HuH-7 (cell line): ENCODE results near the gene RSBN1.
A peak's percentile ranks its signal among the peaks of the same experiment; 100 is the strongest.
"Not testable (repeated sequence)": the region's sequence is repeated elsewhere in the genome, so short reads cannot be mapped to it uniquely, and the experiment has no call there.

ENCODE experiments used
- DNase-seq: peaks from one replicate; pipeline ENCODE4 v3.0.0; 2011; ENCODE audit warnings: low spot score

The RSBN1 gene

DNA sequence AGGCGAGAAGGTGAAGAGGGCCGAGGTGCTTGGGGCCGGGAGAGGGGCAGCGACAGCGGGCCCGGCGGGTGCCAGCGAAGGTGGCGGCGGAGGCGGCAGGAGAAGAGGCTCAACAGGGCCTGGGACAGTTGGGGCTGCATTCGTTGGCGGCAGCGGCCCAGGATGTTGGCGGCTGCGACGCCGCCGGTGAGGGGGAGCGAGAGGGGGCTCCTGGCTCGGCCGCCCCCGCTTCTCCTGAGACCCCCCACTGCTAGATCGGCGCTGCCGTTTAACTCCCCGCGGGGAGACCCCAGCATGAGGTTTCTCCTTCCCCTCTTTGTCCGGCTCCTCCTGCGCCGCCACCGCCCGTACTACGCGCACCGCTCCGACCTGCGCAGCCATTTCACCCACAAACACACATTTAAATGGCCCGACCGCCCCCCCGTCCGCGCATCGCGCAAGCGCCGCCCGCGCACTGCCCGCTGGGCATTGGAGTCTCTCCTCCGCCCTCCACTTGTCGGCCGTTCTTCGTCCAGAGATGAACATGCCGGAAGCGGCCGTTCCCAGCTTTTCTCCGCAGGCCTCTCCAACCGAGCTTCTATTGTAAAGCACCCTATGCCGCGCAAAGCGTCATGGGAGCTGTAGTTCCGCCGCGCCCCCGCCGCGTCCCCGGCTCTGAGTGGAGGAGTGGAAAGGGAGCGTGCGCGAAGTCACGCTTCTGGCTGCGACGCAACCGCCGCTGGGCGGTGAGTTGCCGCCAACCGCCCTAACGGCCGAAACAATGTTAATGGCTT is at the start of gene RSBN1:
TSS of gene RSBN1 (minus strand) at position 589 of the 773 bp plus-strand sequence. CDS start at position 525, 64 bp downstream.
- DNase-seq: peak; percentile 85

DNA sequence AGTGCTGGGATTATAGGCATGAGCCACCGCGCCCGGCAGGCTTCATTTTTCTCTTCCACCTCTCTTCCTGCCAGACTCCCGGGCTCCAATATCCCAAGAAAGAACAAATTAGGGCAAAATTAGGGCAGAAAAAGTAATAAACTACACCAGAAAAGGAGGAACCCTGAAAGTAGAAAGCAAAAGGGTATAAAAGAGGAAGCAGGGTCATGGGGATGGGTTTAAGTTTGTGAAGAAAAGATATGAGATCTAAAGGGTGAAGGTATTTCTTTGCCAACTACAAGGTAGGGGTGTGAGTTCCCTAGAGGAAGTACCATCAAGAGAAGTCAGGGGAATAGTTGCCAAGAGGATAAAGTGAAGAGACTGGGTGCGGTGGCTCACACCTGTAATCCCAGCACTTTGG is 49.4 kb upstream of the RSBN1 start:
- no peak for DNase-seq

DNA sequence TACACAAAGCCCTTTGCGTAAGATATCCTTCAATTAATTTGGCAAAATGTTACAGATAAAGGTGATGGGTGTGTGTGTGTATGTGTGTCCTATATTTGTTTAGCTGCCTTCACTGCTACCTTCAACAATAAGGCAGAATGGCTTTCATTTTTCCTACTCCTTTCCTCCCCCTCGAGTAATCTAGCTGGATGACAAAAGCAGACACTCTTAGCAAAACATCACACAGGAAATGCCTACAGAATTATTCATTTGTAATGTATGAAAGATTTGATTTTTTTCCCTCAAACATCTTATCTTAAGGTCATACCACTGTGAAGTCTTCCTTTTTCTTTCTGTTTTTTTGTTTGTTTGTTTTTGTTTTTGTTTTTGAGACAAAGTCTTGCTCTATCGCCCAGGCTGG is 48.6 kb upstream of the RSBN1 start:
- no peak for DNase-seq

DNA sequence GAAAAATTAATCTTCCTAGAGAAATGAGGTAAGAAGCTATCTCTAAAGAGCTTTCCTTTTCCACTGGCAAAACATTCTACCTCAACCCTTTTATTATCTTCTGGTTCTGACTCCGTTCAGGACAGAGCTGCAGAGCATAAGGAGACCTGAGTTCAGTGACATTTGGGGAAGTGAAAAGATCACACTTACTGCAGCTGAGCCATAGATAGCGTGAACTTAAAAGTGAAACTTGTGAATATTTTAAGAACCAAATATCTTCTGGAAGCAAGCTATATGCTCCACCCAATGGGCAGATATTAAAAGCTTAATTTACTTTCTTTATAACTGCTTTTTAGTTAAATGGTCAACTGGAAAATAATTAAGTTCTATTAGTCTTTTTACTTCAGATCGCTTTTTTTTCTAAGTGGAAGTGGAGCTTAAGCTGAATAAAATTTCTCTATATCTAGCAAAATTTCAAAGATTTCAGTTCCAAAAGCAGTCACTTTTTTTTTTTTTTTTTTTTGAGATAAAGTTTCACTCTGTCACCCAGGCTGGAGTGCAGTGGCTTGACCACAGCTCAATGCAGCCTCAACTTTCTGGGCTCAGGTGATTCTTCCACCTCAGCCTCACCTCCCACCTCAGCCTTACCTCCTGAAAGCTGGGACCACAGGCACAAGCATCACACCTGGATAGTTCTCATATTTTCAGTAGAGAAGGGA is 47.4 kb upstream of the RSBN1 start:
- no peak for DNase-seq

DNA sequence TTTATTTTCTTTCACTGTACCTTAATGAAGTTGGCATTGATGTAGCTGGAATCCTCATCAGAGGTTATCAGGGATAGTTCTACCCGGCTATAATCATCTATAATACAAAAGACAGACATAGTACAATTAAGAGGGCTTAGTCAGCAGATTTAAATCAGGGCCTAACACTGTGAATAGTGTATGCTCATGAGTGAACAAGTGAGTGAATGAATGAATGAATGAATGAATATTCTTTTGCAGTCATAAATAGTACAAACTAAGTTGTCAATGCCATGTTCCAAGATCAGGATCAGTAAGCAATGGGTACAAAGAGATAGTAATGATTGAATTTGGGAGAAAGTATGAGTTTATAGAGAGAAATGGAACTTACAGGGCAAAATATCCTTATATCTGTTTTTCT is 46.7 kb upstream of the RSBN1 start:
- no peak for DNase-seq

DNA sequence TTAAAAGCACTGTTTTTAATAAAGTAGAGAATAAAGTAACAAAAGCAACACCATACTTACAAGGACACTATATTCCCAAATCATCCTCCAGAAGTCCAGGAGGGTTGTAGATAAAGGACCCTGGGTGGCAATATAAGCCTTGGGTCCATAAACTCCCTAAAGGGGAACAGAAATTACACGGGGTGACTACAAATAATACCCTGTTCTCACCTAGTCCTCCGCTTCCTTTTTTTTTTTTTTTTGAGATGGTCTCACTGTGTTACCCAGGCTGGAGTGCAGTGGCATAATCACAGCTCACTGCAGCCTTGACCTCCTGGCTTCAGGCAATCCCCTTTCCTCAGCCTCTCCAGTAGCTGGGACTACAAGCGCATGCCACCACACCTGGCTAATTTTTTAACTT is 46.1 kb upstream of the RSBN1 start:
- DNase-seq: no peak

DNA sequence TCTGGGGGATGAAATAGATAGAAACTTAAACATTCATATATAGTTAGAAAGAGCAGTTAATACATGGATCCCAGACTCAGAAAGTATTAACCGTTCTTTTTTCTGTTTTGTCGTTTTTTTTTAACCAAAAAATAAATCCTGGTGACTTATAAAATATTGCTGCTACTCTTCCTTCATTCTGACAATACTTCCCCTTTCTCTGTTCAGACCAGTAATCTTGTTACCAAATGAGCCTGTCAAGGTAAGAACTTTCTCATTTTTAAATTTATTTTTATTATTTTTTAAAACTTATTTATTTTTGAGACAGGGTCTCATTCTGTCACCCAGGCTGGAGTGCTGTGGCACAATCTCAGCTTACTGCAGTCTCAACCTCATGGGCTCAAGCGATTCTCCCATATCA is 45.5 kb upstream of the RSBN1 start:
- no peak for DNase-seq

DNA sequence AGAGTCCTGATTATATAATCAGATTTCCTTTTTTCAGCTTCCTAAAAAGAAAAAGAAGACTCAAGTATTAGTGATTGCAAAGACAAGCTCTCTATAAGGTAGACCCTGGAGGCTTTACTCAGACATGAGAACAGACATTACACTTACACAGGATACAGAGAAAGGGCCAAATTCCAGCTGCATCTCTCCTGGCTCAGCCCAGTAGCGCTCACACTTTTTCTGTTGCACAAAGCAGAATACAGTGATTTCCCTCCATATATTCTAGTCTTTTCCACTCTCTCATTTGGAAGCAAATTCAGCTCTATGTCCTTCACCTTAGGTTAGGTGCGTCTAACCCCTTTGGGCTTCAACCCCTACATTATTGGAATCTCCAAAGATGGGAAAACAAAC is 44.1 kb upstream of the RSBN1 start:
- DNase-seq: no peak

DNA sequence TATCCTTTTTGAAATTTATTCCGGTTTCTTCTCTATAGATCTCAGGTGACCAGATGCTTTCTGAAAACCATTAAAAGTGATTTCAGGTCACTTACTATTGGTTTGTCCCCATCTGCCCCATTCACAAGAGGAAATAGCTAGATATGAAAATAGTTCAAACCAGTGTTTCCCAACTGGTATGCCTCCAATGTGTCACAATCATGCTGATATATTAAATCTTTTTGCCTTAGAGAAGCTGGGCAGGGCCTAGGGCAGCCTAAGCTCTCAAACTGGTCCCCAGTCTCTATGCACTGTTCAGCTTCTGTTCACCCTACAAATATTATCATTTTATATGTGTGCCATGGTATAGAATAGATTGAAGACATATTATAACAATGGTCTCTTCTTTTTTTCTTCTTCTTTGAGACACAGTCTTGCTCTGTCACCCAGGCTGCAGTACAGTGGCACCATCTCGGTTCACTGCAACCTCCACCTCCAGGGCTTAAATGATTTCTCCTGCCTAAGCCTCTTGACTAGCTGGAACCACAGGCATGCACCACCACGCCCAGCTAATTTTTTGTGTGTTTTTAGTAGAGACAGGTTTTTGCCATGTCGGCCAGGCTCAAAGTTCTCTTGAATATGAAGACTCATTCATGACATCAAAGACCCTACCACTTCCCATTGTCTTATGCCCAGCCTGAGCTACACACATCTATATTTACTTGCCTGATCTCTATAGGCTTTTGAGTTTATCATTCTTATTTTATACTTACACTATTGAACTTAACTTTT is 43.5 kb upstream of the RSBN1 start:
- no peak for DNase-seq

DNA sequence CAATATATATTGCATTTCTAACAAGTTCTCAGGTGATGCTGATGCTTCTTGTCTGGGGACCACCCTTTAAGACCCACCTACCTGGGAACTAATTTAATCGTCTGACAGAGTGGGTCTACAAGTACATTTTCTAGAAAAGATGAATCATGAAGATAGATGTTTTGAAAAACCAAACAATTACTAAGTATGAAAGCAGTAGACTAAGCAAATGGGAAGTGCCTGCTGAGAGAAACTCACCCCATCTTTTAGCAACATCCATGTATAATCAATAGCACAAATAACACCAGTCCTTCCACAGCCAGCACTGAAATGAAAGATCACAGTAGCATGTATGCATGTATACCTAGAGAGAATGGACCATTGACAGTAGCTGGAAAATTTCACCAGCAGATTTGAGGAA is 42.0 kb upstream of the RSBN1 start:
- no peak for DNase-seq

DNA sequence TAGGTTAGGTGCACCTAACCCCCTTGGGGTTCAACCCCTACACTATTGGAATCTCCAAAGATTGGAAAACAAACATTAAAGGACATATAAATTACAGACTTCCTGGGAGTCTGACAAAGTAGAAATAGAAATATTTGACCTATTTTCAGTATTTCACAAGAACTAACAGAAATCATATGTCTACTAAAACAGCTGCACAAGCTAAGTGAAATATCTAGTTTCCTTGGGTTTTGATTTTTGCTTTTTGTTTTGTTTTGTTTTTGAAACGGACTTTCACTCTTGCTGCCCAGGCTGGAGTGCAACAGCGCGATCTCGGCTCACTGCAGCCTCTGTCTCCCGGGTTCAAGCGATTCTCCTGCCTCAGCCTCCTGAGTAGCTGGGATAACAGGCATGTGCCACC is 40.4 kb upstream of the RSBN1 start:
- DNase-seq: not testable (repeated sequence)

DNA sequence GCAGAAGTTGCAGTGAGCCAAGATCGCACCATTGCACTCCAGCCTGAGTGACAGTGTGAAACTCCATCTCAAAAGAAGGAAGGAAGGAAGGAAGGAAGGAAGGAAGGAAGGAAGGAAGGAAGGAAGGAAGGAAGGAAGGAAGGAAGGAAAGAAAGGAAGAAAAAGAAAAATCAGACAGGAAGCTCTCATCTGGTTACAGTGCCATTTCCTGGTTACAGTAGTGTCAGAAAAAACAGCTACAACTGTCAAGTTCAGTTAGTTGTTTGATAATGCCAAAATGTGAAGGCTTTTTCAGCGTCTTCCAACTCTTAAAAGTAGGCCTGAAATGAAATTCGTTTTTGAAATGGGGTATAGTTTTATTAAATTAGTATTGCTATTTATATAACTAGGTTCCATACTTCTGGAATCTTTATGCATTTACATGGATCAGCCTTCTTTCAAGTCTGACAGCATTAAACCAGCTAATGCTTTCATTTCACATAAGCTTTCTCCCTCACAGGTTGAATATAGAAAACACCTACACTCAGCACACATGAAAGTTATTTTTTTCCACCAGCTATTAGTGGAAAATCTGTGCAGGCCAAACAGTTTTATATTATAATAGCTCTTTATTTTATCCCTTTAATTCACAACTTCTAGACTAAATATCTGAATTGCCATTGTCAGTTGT is 38.0 kb upstream of the RSBN1 start:
- no peak for DNase-seq

DNA sequence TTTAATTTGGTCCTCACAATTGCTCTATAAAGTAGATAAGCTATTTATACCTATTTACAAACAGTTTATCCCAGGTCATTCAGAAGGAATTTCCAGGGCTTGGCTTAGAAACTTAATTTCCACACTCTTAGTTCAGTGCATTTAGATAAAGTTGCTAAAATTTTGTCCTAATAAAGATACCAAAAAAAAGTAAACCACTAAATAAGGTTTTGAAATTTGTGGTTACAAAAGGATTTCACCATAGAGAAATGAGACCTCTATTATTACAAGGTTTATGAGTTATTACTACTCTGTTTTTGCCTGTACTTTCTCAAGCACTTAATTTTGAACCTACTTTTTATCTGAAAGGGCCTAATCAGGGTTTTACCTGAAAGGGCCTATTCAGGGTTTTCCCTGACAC is 36.8 kb upstream of the RSBN1 start:
- DNase-seq: no peak

DNA sequence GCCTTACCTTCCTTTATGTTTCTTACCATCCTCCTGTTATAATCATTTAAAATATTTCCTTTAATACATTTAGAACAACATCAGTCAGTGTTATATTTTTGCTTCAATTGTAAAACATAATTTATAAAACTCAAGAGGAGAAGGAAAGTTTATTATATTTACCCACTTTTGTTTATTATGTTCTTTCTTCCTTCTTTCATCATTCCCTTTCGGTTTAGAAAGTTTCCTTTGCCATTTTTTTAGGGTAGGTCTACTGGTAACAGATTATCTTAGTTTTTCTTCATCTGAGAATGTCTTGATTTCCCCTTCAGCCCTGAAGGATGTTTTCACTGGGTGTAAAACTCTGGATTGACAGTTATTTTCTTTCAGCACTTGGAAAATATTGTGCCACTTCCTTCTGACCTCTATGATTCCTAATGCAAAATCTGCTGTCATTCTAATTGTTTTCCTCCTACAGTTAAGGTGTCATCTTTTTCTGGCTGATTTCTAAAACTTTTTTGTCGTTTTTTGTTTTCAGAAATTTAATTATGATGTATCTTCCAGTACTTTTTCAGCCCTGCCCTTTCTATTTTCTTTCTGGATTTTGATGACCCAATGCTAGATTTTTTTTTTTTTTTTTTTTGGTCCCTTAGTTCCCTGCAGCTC is 34.2 kb upstream of the RSBN1 start:
- DNase-seq: no peak

DNA sequence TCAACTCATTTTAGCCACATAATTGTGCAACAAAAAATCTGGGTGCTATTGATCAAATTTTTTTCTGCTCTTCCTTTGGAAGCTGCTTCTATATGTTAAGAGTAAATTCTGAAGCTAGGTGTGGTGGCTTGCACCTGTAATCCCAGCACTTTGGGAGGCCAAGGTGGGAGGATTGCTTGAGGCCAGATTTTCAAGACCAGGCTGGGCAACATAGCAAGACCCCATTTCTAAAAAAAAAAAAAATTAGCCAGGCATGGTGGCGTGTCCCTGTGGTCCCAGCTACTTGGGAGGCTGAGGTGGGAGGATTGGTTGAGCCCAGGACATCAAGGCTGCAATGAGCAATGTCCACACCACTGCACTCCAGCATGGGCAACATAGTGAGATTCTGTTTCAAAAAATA is 24.3 kb upstream of the RSBN1 start:
- no peak for DNase-seq

DNA sequence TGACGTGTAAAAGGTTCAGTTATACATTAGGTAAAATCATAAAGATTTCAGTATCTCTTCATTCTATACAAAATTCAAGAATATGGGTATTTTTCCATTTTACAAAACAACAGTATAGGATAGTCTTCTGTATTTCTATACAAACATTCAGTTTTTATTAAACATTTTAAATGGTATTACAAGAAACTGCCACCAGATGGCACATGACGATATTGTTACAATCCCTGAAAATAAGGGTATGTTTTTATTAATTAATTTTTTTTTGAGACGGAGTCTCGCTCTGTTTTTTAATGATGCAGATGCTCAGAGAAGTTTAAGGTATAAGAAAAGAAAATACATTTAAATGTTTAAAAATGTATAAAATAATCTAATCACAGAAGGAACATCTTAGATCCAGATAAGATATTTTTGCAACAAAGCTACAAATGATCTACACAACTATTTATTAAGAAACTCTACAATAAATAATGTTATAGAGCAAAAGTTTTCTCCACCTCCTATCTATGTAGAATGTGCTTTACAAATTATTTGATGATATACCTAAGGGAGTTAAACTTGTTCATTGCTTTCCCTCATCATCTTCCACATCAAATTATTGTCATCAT is 23.5 kb upstream of the RSBN1 start:
- peak; percentile 5 for DNase-seq

DNA sequence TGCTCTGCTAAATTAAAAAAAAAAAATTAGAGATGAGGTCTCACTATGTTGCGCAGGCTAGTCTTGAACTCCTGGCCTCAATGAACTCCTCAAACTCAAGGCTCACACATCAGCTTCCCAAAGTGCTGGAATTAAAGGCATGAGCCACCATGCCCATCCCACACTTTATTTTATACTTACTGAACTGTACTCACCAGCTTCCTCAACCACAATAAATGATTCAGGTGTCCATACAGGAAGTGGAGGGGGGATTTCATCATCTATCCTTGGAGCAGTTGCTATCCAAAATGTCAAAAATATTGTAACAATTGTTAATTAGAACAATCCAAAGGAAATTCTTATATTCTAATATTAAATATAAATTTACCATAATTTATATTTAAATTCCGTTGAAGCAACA is 22.4 kb upstream of the RSBN1 start:
- DNase-seq: no peak

DNA sequence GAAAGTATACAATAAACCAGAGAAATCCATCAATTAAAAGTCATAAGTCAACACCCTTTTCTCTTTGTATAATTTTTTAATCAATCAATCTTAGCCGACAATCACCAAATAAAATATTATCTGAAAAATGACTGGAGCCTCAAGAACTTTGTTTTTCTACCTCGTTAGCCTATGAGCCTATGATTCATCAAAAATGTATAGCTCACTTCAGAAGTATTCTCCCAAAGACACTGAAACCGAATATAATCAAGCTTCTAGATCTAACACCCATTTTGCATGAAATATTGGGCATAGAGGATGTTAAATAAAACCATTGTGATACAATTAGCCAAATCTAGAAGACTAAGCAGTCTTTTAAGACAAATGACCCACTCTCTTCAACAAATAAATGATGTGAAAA is 17.8 kb upstream of the RSBN1 start:
- DNase-seq: no peak

DNA sequence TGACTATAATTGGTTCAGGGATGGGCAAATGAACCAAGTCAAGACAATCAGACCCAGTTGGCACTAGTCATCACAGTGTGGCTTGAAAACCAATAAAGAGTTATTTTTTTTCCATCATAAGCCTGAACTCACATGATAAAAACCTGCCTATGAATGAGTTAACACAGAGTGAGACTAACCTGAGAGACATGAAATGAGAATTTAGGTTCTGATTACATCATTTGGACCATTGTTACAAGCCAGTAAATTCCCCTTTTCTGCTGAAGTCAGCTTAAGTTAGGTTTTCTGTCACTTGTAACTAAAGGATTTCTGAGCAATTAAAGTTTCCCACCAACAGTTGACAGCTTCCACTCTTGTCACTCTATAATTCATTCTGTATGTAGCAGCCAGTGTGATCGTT is 9.6 kb upstream of the RSBN1 start:
- no peak for DNase-seq

DNA sequence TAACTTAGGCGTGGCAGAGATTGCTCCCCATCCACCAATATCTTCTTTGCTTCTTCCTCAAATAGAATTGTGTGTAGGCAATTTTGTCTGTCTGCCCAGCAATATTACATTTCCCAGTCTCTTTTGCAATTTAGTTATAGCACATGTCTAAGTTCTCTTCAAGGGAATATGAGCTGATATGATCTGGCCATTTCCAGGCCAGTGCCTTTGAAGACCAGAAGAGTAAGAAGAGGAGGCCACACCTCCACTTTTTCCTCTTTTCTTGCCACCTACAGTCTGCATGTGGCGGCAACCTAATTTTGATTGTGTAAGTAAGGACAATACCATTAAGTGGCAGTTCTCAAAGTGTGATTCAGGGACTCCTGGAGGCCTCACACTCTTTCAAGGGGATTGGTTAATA is 6.3 kb upstream of the RSBN1 start:
- no peak for DNase-seq

DNA sequence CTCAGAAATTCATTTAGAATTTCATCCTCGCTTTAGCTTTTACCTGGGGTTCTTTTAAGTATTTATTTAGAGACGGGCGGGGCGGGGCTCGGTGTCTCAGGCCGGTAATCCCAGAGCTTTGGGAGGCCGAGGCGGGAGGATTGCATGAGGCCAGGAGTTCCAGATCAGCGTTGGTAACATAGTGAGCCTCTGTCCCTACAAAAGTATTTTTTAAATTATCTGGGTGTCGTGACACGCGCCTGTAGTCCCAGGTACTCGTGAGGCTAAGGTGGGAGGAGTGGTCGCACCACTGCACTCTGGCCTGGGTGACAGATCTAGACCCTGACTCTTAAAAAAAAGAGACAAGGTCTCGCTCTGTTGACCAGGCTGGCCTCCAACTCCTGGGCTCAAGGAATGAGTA is 942 bp upstream of the RSBN1 start:
- no peak for DNase-seq
